HG03175 (cell line): Measurements from ENCODE around the gene C1QTNF9B.

Source experiments
- ATAC-seq: cut with Tn5 transposase; IDR thresholded peaks from one replicate; pipeline ENCODE4 v1.9.1; 2021; ENCODE audit warnings: mild to moderate bottlenecking, moderate library complexity; ENCODE audit not compliant: unreplicated experiment

C1QTNF9B gene

DNA sequence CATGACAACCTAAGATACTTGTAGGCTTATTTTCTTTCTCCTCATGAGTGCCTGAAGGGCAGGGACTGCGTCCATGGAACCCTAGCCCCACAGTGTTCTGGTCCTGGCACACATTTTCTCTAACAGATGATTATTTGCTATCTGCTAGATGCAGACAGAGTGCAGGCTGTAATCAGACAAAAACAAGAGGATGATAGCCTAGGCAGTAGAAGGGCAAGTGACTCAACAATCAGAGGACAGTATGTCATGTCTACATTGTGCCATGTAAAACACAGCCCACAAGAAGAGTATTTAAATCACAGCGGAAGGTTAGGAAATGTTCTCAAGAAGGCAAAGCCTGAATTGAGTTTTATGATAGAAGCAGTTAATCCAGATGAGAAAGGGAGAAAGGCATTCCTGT, 37.4 kb downstream of the C1QTNF9B start:
- no peak for ATAC-seq

GRCh38 chr13:23859455-23859854, 37.8 kb downstream of the C1QTNF9B start:
- no peak for ATAC-seq

- ATAC-seq, result no peak
Observed at GRCh38 chr13:23858546-23858945, 38.8 kb downstream of the C1QTNF9B start.

GRCh38 chr13:23856008-23856750, 41.1 kb downstream of the C1QTNF9B start:
- no peak for ATAC-seq

GRCh38 chr13:23855360-23855759, 41.9 kb downstream of the C1QTNF9B start:
- no peak for ATAC-seq

DNA sequence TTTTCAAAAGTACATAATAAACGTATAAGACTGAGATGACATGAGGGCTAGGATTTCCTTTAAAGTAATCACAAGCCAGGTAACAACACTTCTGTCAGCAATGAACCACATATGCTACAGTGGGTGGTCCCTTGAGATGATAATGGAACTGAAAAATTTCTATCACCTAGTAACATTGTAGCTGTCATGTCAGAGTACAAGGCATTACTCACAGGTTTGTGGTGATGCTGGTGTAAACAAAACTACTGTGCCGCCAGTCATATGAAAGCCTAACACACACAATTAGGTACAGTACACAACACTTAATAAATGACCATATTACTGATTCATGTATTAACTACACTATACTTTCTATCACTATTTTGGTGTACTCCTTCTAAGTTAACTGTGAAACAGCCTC, 45.0 kb downstream of the C1QTNF9B start:
- peak; percentile 60 for ATAC-seq

- no peak for ATAC-seq
Observed at GRCh38 chr13:23851106-23851505, 46.2 kb downstream of the C1QTNF9B start.

- ATAC-seq, result no peak
Observed at GRCh38 chr13:23850134-23850533, 47.2 kb downstream of the C1QTNF9B start.

DNA sequence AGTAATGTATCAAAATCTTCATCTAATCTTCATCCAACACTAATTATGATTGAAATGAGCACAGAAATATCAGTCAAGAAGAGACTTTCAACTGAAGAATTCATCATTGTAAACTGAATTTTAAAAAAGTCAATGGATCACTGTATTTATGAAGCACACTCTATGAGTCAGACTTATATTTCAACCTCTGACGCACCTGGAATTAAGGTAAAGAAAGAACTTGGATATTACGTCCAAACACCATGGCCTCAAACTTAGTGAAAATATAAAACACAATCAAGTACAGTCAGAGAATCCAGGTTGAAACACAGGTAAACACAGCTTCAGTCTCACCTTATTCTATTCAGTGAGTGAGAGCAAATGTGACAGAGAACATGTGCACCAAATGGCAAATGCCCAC, 47.6 kb downstream of the C1QTNF9B start:
- ATAC-seq, result no peak

GRCh38 chr13:23848646-23849141, 48.6 kb downstream of the C1QTNF9B start:
- no peak for ATAC-seq

GRCh38 chr13:23848019-23848418, 49.3 kb downstream of the C1QTNF9B start:
- no peak for ATAC-seq

GRCh38 chr13:23847497-23847896, 49.8 kb downstream of the C1QTNF9B start:
- no peak for ATAC-seq

DNA sequence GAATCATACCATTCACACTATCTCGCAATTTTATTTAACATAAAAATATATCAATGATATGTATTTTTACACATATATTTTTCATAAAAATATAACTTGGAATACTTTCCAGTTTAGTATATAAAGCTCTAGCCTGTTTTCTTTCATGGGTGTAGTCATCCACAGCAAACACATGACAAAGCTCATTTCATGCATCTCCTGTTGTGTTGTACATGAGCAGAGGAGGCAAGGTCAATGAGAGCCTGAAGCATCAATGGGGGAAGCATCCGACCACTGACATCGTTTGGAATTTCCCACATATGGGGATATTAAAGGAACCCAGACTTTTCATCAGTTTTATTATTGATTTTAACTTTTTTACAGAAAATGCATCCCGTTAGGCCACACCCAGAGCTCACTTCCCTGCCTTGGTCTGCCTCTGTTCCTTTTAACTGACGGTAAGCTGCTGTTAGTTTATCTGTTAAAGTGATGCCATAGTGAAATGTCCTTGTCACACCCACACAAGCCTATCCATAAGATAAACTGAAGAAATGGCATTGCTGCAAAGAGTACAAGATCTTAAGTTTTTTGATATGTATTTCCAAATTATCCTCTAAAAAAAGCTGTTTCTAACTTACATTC, 52.1 kb downstream of the C1QTNF9B start:
- ATAC-seq, result peak; percentile 24

DNA sequence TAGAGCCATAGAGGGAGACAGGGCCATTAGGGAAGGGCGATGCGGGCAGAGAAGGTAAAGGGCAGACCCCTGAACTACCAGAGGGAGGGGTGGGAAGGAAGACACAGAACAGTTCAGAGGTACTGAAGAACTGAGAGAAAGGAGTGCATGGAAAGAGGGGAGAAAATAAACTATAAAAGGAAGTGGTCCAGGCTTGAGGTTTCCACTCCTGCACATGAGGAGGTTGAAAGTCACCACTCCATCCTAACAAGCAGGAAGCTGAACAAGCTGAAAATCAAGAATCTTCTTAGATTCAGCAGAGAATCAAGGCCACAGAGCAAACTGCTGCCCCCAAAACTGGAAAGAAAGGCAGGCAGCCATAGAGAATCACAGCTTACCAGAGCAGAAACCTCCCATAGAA, 53.2 kb downstream of the C1QTNF9B start:
- no peak for ATAC-seq

- ATAC-seq, result no peak
Observed at GRCh38 chr13:23843436-23843835, 53.9 kb downstream of the C1QTNF9B start.

- ATAC-seq, result no peak
Observed at GRCh38 chr13:23842406-23842805, 54.9 kb downstream of the C1QTNF9B start.
